Mammary epithelial cell (primary cell): Measurements from ENCODE around the gene SNAPIN.

Experiments
- CTCF ChIP-seq, 2 donors: IDR thresholded peaks in 1 of 2; conservative IDR thresholded peaks in 1 of 2; 2 replicates each; pipeline ENCODE4 v1.5.1; 2011 to 2012; ENCODE audit warnings: inconsistent platforms in 2 of 2, low read length in 2 of 2, mild to moderate bottlenecking in 2 of 2, control low read depth in 1 of 2, low read depth in 1 of 2; ENCODE audit not compliant: insufficient read depth in 1 of 2; ENCODE audit errors: extremely low read depth in 1 of 2
- EZH2 ChIP-seq: IDR thresholded peaks from 2 replicates; pipeline ENCODE4 v1.6.1; 2012; ENCODE audit warnings: low read length, inconsistent platforms, borderline replicate concordance

GRCh38 chr1:153658400-153659174, at the start of gene SNAPIN:
- peak in 1 of 2 donors; percentile 29 for TF ChIP-seq CTCF (conservative IDR thresholded peaks at IDR 0.05 in 1 of 2, IDR thresholded peaks at IDR 0.05 in 1 of 2; ENCODE audit: extremely low read depth in 1 of 2, insufficient read depth in 1 of 2, low read depth in 1 of 2, low read length in 2 of 2)
- TF ChIP-seq EZH2: no peak
